ENCODE data around the gene ATP2B2. TPM values are rescaled to one million over a fixed set of nuclear protein-coding genes. Genes with fewer than 3 reads are reported as not detected.

ATP2B2 gene
- total RNA-seq, 1 donor from 2014 or later: 62.8 TPM

DNA sequence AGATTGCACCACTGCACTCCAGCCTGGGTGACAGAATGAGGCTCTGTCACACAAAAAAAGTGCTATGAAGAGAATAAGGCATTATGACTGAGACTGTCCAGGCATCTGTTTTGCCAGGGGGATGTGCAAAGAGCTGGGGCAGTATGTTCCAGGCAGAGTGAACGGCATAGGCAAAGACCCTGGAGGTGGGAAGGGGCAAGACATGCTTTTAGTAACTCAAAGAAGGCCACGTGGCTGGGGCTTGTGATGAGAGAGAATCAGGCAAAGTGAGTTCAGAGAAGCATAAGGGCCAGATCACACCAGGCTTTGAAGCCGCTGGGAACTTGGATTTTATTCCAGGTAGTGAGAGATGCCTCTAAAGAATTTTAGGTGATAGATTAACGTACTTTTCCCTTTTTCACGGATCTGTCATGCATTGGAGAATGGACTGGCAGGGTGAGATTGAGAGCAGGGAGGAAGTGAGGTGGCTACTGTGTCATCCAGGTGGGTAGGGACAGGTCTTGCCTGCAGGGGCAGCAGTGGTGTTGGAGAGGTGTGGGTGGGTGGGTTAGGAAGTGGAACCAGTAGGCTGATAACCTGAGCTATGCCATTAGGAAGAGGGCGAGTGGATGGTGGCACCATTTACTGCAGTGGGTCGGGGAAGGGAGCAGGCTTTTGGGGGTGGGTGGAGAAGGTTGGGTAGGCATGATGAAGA, 31.7 kb downstream of the ATP2B2 start:
- FAIRE-seq (no peak), DNase-seq (ENCODE audit: low spot score in 2 of 2) (no peak)

DNA sequence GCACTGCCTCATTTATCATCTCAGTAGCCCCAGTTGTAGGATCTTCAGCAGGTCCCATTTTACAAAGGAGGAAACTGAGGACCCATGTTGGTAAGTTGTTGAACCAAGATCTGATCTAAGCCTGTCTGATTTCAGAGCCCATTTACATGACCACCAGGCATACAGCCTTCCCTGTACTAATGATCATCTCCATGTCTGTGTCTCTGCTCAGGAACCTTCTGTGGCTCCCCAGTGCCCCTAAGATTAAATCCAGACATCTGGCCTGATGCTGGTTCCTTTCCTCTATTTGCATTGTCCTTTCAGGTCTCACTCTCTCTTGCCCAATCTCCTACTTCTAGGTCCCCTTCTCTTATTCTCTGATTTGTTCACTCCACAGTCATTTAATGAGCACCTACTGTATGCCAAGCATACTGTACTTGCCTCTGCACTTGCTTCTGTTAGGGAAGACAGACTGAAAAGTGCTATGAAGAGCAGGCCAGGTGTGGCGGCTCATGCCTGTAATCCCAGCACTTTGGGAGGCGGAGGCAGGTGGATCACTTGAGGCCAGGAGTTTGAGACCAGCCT, 32.4 kb downstream of the ATP2B2 start:
- no peak for DNase-seq (ENCODE audit: low spot score in 2 of 2)
- no peak for FAIRE-seq

DNA sequence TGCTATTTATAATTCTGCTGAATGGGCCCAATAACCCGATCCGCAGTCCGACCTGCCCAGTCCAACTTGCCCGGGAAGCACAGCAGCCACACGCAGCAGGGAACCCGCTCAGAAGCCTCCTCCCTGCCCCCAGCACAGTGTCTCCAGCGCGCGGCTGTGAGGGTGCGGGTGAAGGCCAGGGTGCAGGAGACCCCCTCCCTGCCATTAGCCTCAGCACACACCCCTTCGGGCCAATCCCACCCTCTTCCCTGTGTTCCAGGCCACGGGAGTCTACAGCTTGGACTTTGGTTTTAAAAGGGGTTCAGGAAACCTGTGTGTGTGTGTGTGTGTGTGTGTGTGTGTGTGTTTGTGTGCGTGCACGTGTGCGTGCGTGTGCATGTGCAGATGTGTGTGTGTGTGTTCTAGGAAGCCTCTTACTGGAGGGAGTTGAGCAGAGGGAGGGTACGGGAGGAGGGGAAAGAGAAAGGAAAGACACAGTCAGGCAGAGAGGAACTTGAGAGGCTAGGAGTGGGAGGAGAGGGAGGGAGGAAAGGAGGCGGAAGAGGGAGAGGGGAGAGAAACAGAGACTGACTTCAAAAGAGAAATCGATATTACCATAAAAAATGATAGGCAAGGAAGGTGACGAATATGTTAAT, 34.2 kb downstream of the ATP2B2 start:
- DNase-seq (ENCODE audit: low spot score in 2 of 2) (no peak), FAIRE-seq (no peak)

DNA sequence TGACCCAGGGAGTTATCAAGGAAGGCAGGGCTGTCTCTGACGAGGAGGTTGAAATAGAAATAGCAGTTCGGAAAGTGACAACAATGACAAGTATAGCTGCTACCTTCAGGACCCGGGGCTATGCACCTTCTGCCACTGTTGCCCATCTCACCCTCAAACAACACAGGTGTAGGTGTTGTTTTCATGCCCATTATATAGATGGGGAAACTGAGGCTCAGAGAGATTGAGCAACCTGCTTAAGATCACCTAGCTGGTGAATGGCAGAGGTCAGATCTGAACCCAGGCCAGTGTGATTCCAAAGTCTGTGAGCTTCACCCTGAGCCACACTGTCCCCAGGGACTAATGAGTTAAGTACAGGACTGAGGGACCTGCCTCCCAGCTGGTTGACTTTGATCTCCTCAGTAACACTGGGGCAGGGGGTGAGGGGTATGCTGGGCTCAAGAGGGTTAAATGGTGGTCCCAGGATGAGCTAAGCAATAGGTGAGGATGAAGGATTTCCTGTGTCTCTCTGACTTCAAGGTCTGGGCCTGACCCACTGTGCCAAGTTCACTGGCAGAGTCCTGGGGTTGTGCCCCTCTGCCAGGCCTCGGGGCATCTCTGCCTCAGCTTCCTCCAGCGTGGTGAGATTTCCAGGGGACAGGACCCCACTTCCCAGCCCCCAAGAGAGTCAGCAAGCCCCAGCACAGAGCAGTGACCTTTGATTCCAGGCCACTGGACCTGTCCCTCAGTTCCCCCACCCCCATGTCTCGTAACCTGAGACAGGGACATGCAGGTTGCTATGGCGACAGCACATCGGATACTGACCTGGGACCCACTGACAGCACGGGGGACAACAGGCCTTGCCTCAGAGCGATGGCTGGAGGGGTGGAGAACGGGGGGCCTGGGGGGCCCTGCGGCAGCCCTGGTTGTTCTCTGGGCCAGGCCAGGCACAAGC, 35.0 kb downstream of the ATP2B2 start:
- DNase-seq (ENCODE audit: low spot score in 2 of 2): no peak
- FAIRE-seq: no peak

DNA sequence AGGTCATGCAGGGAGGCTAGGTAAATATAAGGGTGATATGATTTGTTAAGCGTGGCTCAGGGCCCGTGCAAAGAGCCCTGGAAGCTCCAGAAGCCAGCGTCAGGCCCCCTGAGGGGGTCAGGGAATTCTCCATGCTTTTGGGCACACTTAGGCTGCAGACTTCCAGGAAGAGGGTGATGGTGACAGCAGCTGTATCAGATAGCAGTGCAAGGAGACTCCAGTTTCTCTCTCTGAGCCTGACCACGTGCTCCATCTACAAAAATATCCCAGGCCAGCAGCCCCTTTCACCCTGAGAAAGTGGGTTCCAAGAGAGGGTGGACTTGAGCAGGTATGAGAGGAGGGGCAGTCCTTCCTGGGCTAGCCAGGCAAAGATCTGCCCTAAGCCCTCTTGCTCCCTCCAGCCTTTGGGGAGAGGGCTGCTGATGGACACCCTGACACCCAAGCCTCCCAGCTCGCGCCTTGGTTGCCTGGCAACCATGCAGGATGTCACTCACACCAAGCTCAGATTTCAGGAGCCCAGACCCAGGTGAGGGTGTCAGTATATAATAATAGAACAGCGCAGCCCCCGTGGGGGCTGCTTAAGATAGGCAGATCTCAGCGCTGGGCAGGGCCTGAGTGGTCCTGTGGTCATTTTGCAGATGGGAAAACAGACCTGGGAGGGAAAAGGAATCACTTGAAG, 35.8 kb downstream of the ATP2B2 start:
- FAIRE-seq: no peak
- no peak for DNase-seq (ENCODE audit: low spot score in 2 of 2)

DNA sequence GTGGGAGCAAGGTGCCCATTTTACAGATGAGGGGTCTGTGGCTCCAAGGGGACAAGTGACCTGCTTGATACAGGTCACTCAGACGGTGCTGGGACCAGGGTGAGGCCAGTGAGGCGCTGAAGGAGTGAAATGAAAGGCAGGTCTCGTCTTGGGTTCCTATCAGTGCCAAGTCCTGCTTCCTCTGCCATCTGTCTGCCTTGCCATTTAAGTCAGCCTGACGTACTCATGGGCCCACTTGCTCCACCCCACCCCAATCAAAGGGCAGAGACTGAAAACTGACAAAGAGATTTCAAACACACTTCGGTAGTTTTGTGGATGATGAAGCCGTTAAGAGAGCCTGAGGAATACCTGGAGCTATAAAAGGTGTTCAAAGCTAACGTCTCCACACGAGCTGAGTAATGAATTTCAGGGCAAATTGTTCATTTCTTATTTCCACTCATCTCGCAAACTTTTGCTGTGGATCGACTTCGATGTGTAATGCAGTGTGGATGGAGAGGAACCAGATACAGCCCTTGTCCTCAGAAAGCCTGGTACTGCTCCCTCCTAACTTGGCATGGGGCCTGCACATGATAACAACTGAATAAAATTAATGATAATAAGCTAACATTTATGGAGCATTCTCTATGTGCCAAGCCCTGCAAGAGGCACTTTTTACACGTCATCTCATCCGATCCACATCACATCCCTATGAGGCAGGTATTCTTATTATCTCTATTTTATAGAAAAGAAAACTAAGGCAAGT, 36.6 kb downstream of the ATP2B2 start:
- DNase-seq (ENCODE audit: low spot score in 2 of 2) (no peak), FAIRE-seq (no peak)

DNA sequence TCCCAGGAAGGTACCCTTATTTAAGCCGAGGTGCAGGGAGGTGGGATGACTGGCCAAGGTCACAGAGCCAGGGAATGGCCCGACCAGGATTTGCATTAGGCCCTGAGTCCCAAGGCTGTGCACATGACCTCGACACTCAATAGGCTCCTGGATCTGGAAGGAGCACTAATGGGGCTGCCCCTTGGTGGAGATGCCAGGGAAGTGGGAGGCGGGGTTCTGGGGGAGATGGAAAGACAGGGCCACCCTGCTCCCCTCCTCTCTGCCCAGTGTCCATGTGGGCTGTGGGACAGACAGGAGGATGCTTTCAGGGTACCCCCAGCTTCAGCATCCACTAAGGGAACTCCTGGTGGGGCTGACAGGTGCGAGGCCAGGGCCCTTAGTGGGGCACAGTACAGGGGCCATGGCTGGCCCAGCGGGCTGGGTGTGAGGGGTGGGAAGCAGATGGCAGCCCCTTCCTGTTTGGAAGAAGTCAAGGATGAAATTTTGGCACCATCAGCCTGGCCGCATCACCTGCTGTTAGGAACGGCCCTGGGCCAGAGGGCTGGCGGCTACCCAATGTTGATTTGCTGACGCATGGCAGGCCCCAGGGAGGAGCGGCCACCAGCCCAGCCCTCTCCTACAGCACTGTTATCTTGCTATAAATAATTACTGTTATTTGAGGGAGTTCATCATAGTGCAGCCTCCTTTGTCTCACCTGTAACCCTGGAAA, 37.3 kb downstream of the ATP2B2 start:
- DNase-seq (ENCODE audit: low spot score in 2 of 2): no peak
- no peak for FAIRE-seq

DNA sequence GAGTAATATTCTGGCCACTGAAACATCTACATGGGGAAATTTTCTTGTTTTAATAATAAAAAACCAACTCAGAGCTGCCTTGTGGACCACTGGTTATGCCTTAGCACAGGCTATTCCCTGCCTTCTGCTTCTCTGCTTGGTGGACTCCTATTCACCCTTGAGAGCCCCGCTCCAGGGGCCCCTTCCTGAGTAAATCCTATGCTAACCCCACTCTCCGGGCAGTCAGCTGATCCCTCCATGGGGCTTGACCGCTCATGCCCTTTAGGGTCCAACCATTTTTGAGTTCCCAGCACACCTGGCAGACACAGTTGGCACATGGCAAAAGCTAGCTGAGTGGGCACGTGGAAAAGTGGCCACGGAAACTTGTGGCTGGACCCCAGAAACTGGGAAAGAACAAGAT, 38.2 kb downstream of the ATP2B2 start:
- no peak for FAIRE-seq
- DNase-seq (ENCODE audit: low spot score in 2 of 2): no peak

DNA sequence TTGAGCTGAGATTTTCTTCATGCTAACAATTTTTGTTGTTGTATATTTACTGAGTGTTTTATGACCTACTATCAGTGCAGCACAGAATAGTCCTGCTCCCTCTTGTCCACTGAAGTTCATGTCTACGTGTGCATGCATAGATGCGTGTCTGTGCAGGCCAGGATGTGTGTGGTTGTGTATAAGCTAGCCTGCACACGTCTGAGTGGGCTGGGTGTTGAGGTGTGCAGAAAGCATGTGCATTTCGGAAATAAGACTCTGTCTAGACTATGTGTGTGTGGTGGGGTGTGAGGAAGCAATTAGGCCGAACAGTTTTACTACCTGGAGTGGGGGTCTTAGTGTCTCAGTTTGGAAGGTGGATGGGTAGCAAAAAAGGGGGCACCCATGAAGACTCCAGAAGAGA, 39.2 kb downstream of the ATP2B2 start:
- DNase-seq (ENCODE audit: low spot score in 2 of 2): no peak
- no peak for FAIRE-seq

DNA sequence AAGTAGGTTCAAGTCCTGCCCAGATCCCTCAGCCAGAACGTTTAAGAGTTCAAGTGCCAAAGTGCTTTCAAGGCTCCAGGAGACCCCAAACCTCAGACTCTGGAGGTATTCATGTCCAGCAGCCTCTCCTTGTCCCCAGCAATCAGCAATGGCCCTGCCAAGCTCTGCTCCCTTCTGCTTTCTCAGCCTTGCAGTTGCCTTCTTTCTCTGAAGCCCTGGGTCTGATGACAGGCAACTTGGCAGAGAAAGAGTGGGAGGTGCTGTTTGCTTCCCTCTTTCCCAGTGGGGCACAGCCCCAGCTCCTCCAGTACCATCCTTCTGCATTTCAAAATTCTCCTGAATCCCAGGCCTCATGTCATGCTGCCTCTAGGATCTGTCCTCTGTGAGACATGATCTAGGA, 40.2 kb downstream of the ATP2B2 start:
- FAIRE-seq: no peak
- DNase-seq (ENCODE audit: low spot score in 2 of 2): no peak

DNA sequence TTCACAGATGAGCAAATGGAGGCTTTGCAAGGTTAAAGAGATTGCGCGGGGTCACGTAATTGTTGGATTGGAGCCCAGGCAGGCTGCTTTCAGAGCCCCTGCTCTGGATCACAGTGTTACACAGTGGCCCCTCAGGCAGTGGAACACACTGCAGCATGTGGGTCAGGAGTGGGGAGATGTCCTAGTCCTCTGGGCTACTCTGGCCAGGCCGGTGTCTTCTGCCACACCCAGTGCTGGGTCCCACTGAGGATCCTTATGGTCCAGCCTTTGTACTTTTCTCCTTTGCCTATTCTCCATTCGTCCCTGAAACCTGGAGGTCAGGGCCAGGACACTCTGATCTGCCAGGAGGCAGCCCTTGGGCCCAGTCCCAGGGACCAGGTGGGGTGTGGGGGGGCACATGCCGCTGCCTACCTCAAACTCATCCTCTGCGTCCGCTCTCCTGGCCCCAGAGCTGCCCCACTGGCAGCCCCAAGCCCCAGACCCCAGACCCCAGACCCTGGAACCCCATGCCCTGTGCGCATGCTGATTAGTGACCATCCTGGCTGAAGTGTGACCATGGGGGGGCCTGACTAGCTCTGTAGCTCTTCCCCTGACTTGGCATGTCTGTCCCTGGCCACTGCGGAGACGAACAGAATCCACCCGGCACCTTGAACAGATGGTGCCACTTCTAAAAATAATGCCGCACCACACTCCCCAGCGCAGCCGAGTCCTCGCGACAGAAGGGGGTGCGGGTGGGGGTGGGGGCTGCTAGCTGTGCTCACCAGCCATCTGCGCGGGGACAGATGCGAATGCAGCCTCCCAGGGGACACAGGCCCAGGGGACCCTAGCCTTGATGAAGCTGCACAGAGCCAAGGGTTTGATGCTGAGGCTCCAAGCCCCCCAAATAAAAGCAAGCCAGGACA, 41.6 kb downstream of the ATP2B2 start:
- FAIRE-seq (no peak), DNase-seq (ENCODE audit: low spot score in 2 of 2) (no peak)

DNA sequence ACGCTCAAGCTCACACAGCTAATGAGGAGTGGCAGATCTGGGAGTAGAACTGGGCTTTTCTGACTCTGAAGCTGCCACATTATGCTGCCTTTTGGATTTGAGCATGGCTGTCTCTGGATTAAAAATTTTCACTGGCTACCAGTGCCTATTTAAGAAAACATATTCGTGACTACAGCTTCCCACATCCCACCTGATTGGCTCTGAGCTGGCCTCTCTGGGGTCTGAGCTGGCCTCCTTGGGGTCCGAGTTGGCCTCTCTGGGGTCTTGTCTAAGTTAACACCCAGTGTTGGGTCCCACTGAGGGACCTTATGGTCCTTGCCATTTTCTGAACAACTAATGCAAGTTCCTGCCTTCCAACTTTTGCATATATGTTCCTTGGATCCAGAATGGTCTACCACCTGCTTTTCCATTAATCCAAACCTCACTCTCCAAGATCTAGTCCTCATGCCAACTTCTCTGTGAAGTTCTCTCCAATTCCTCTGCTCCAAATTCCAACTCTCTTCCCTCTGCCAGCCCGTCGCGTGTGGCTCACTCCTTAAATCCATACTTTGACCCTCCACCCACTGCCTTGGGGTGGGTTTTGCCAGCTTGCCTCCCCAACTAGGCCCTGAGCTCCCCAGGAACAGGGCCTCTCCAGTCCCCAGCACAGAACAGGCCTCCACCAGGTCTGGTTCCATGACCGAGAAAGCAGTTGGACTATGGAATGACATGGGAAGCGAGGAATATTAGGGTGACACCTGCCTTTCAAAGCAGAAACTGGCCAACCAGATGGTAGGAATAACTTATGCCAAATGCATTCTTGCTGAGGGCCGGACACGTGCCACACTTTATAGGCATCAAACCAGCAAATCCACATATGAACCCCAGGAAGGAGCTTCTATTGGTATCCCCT, 42.5 kb downstream of the ATP2B2 start:
- no peak for FAIRE-seq

DNA sequence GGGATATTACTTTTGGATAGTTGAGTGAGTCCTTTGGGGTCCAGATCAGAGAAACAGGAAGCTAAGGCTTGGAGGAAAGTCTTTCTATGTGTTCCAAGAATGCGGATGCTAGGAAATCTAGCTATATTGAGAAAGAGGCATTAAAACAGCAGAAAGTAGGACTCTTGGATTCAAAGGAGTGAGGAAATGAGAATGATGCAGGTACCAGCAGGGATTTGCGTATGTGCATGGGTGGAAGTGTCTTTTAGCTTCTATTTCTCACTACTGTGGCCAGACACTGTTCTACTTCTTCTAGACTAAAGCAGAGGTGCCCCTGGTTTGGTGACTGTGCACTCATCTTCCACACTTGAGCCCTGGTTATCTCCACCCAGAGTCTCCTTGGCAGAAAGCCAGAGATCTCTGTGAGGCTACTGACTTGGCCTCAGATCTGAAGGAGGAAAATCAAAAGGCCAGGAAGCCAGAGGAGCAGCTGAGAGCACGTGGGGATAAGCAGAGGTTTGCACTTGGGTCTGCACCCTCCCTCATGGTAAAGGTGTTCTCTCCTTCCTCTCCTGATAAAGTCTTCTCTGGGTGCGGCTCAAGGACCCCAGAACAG, 44.3 kb downstream of the ATP2B2 start:
- FAIRE-seq: no peak
- no peak for DNase-seq (ENCODE audit: low spot score in 2 of 2)

More for the DNA sequence above, 42.5 kb downstream of the ATP2B2 start:
- DNase-seq (ENCODE audit: low spot score in 2 of 2): no peak

DNA sequence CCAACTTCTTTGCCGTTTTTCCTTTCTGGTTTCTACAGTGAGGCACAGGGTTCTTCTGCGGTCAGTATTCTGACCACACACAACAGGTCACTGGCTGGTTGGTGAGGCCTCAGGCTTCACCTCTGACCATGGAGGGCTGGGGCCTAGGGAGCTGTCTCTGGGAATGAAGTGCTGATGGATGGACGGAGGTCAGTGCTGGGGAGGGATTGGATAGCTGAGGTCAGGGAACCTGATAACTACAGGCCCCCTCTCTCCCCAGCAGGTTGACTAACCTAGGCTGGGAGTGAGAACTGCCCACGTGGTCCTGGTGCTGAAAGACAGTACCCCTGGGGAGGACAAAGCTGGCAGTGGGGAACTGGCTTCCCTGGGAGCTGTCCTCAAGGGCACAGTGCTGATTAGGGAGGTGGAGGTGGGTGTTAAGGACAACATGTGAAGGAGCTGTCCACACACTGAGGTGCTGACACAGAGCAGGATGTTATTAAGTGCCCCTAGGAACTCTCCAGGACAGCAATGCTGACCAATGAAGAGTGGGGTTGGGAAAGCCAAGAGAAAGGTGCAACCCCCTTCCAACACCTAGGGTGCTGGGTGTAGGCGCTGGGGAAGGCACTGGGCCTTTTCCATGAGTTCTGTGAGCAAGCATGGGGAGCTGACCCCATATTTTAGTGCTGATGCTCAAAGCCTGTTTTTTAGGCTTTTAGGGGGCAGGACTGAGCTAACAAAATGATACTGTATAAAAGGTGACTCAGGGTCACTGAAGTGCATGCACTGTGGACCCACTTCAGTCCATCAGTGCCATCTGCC, 45.2 kb downstream of the ATP2B2 start:
- DNase-seq (ENCODE audit: low spot score in 2 of 2) (no peak), FAIRE-seq (no peak)

DNA sequence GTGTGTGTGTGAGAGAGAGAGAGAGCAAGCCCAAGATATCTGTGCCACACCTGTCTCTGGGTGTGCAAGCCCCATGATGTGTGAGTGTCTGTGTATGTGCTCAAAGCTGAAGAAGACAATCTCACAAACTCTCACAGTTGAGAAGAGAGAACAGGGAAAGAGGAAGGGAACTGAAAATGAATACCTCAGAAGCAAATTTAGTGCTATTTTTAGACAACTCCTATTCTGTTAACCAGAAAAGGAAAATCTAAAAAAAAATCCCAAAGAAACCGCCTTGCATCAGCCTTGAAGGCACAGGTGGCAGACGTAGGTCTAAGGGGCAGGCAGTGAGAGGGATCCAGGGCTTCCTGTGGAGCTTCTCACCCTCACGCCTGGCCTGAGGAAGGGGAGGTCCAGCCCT, 47.8 kb downstream of the ATP2B2 start:
- DNase-seq (ENCODE audit: low spot score in 2 of 2) (no peak), FAIRE-seq (no peak)

DNA sequence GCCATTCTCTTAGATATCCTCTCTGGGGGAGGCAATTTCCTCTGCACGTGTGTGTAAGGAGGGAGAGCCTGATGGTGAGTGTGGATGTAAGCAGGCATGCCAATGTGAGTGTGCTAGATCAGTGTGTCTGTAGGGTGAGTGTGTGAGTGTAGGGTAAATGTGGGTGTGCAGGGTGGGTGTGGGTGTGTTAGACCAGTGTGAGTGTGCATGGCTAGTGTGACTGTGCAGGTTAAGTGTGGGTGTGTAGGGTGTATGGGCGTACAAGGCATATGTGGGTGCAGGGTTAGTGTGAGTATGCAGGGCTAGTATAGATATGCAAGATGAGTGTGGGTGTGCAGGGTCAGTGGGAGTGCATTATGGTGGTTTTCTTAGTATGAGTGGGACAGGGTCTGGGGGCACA, 48.4 kb downstream of the ATP2B2 start:
- FAIRE-seq (no peak), DNase-seq (ENCODE audit: low spot score in 2 of 2) (no peak)
